ENCODE measurements around the gene AGFG2. TPM values are rescaled to one million over a fixed set of nuclear protein-coding genes. Genes with fewer than 3 reads are reported as not detected.

Gene AGFG2
- total and polyA plus RNA-seq, 2 of the 4 experiments (the other 2 are of a cell fraction) = 3.0 to 10.0 TPM

DNA sequence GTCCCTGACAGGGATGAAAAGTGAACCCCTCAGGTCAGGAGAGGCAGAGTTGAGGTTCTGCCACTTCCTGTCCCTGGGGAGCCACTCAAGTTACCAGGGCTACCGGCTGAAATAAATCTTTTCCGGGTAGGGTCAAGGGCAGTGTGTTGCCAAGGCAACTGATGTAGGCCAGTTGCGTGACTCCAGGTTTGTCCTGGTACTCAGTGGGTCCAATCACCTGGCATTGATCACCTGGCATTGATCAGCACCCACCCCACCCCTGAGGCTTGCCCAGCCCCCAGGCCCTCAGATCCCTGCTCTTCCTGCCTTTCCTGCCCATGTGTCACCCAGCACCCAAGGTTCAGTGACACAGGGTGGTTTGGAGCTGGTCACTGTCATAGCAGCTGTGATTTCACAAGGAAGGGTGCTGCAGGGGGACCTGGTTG lies 28.8 kb downstream of the AGFG2 start:
- H3K4ac ChIP-seq (ENCODE audit: low read depth, low read length) = no peak overlapping the region

More for the DNA sequence above, 28.8 kb downstream of the AGFG2 start:
- Histone ChIP-seq H4K20me1 (ENCODE audit: insufficient read depth, low read length) (no peaks in the 10 kb centered on the region), H3K4me1 (ENCODE audit: control insufficient read depth, insufficient read depth, low read length) (peaks cover 4% of the 10 kb centered on the region; the same call in 1 of the 2 replicates), H3K9ac (ENCODE audit: low read depth, low read length) (no peak overlapping the region), H2AK9ac (replicated peaks; ENCODE audit: low read depth, low read length, poor library complexity) (no peak overlapping the region), H3K9me3 (ENCODE audit: control insufficient read depth, insufficient read depth, low read length) (no peaks in the 10 kb centered on the region), H3K79me1 (ENCODE audit: low read depth in 1 of 2, low read length in 2 of 2) (no peaks in the 10 kb centered on the region), H3K36me3 (ENCODE audit: control insufficient read depth, insufficient read depth, low read length) (no peaks in the 10 kb centered on the region; the same call in 1 of the 2 replicates), H4K5ac (ENCODE audit: low read depth, low read length) (no peak overlapping the region), H3K56ac (ENCODE audit: extremely low read depth, insufficient read depth, low read length) (no peak overlapping the region), H3K14ac (replicated peaks; ENCODE audit: low read depth, low read length) (no peak overlapping the region), H2BK15ac (ENCODE audit: low read depth, low read length) (no peak overlapping the region), H3K4me2 (ENCODE audit: low read depth, low read length) (no peak overlapping the region), H3K23ac (ENCODE audit: low read depth, low read length) (no peak overlapping the region), H2AFZ (replicated peaks; ENCODE audit: low read length, poor library complexity) (peak overlapping the region; percentile 28), H3K18ac (ENCODE audit: low read depth, low read length) (no peak overlapping the region), H4K8ac (ENCODE audit: low read depth in 2 of 2, low read length in 2 of 2) (no peak overlapping the region), H2AK5ac (ENCODE audit: low read depth, low read length) (no peak overlapping the region), H2BK20ac (ENCODE audit: low read depth, low read length) (no peak overlapping the region), H3K27me3 (ENCODE audit: control insufficient read depth, insufficient read depth, low read length) (peaks cover 3% of the 10 kb centered on the region; the same call in 1 of the 2 replicates), H2BK120ac (ENCODE audit: low read depth, low read length) (no peak overlapping the region), H3K9me1 (ENCODE audit: insufficient read depth, low read length) (peaks cover 4% of the 10 kb centered on the region; the same call in 1 of the 2 replicates), H3K27ac (ENCODE audit: insufficient read depth, low read length) (no peak overlapping the region), H2BK5ac (ENCODE audit: low read depth, low read length, poor library complexity, severe bottlenecking) (no peak overlapping the region), H3K4me3 (ENCODE audit: insufficient read depth, low read depth, low read length) (no peak overlapping the region), H4K91ac (ENCODE audit: insufficient read depth, low read depth, low read length) (no peak overlapping the region)
- ChIA-PET CTCF (no interaction called here), POLR2A (ENCODE audit: unreplicated experiment) (no interaction called here)
- intact Hi-C loops (cut with micrococcal nuclease) = no loop called here
- DNase-seq (no peak), ATAC-seq (ENCODE audit: low read depth) (no peak)
- WGBS, 2 experiments (ENCODE audit: extremely low coverage in 2 of 2, insufficient read length in 1 of 2) = no CpG with 5 or more reads among the region's 3 CpGs
- dilution Hi-C loops (cut with HindIII; ENCODE audit: low sequenced_read_pairs, unreplicated experiment) = no loop called here
- in situ Hi-C loops (cut with MboI; ENCODE audit: low sequenced_read_pairs) = loop anchor here (5.0 kb wide), 1 partner anchor 100 kb away; no protein-coding TSS in a partner anchor
- no peak for TF ChIP-seq RAD21 (IDR thresholded peaks at IDR 0.05; ENCODE audit: low read length)
- TF ChIP-seq FOS (IDR thresholded peaks at IDR 0.05; ENCODE audit: low read depth, low read length) = no peak
- TF ChIP-seq MAFK (IDR thresholded peaks at IDR 0.05; ENCODE audit: low read depth, low read length) = no peak
- TF ChIP-seq, protein P1, sequence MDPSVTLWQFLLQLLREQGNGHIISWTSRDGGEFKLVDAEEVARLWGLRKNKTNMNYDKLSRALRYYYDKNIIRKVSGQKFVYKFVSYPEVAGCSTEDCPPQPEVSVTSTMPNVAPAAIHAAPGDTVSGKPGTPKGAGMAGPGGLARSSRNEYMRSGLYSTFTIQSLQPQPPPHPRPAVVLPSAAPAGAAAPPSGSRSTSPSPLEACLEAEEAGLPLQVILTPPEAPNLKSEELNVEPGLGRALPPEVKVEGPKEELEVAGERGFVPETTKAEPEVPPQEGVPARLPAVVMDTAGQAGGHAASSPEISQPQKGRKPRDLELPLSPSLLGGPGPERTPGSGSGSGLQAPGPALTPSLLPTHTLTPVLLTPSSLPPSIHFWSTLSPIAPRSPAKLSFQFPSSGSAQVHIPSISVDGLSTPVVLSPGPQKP (IDR thresholded peaks at IDR 0.05; ENCODE audit: borderline replicate concordance, low read depth, low read length) = no peak
- TF ChIP-seq MXI1 (IDR thresholded peaks at IDR 0.05; ENCODE audit: borderline replicate concordance, low read depth, low read length) = no peak
- no TSS peak for BruUV-seq (replicated peaks)
